Hematopoietic multipotent progenitor cell treated with erythropoietin and hydrocortisone succinate and interleukin-3 and kit ligand, for 6 days (in vitro differentiated cells): ENCODE measurements around the gene AKT1S1.
"Not testable (repeated sequence)": the region's sequence is repeated elsewhere in the genome, so short reads cannot be mapped to it uniquely, and the experiment has no call there.

Source experiments
- DNase-seq: peaks from one replicate; pipeline ENCODE4 v3.0.0-alpha.2; 2015

Gene AKT1S1

DNA sequence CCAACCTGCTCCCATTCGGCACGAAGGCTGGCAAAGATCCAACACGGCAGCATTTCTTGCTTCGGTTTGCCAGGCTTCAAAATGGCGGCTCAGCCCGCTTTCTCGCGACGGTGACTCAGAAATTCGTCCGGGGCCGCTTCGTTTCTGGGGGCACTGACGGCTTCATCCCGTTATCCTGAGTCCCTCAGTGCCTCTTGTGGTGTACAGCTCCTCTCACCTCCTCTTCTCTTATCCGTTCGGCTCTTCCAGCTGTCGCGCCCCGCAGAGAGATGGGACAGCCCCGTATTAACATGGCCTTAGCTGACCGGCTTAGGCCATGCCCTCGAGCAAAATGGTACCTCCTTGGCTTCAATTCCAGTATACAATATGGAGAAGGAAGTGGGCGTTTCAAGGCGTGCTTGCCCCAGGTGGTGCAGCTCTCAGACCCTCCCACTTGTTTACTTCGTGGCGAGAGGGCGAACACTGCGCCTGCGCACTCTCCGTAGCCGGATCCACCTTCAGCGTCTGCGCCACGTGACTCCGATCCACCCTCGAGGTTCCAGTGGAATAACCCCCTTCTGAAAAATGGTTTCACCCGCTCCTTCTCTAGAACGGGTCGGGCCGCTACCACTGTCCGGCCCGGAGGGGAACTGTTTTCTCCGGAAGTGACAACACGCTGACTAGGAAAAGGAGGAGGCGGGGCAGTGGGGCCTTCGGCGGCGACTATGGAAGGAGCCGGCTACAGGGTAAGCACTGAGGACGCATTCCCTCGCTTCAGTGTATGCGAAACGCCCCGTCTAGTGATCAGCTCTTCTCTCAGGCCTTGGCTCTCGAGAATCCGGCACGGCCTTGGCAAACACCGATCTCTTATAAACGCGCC lies at the start of gene AKT1S1, which contains the start of gene TBC1D17:
AKT1S1 (minus strand) TSS at position 336 of the 859 bp plus-strand sequence. CDS start 4,060 bp downstream, outside the sequence.
TBC1D17 (plus strand) TSS at position 683 of the 859 bp plus-strand sequence; CDS start at position 705, 22 bp downstream.
- peak; percentile 100 for DNase-seq

DNA sequence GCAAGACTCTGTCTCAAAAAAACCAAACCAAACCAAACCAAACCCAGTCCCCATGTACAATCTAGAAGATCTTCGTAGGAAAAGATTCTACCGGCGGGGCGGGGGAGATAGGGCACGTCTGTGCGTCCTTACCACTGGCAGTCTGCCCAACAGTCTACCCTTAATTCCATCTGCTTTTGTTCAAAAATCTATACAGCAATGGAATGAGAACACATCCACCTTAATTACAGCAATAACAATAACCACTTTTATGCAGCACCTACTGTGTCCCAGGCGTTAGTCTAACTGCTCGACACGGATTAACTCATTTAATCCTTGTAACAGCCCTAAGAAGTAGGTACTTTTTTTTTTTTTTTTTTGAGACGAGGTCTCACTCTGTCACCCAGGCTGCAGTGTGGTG lies 49.4 kb upstream of the AKT1S1 start:
- DNase-seq: peak; percentile 57

- DNase-seq: no peak
Measured at GRCh38 chr19:49925486-49925885, 48.3 kb upstream of the AKT1S1 start.

DNA sequence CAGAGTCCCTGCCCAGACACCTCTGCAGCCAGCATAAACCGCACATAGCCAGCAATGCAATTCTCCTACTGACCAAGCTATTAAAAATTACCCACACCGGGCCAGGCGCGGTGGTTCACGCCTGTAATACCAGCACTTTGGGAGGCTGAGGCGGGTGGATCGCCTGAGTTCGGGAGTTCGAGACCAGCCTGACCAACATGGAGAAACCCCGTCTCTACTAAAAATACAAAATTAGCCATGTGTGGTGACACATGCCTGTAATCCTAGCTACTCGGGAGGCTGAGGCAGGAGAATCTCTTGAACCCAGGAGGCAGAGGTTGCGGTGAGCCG lies 47.7 kb upstream of the AKT1S1 start:
- not testable (repeated sequence) for DNase-seq

- no peak for DNase-seq
Measured at GRCh38 chr19:49924004-49924880, 47.1 kb upstream of the AKT1S1 start.

DNA sequence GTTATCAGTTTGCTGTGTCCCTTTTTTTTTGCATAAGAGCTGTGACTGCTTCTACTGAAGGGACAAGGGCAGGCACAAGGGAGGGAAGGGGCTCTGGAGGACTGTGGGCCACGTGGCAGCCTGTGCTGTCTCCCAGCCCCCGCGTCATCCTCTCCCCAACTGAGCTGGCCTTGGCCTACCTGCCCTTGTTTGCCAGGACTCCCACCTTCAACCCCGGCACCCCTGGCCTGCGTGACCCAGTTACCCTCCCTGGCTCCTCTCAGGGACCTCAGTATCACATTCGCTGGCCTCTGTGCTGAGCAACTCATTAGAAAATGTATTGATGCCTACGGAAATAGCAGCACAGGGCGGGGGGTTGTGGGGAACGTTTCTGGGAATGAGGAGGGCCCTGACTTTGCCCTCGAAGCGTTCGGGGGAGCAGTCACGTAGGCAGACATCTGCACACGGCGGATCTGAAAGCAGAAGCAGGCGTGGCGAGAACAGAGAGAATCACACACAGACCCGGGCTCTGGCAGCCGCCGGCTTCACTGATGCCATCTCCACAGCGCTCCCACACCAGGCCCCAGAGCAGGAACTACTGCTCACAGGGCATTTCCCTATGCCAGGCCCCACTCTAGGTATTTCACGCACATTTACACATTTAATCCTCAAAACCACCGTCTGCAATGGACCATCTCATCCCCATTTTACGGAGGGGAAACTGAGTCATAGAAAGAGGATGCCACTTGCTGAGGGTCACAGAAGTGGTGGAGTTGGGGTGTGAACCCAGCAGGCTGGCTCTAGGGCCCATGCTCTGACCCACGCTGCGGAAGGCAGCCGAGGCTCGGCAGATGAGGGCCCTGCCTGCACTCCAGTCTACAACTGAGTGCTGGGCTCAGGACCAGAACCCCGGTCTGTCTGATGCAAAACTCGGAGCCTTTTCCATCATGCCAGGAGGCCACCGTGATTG lies 46.2 kb upstream of the AKT1S1 start:
- no peak for DNase-seq

- no peak for DNase-seq
Measured at GRCh38 chr19:49921871-49922795, 45.0 kb upstream of the AKT1S1 start.

DNA sequence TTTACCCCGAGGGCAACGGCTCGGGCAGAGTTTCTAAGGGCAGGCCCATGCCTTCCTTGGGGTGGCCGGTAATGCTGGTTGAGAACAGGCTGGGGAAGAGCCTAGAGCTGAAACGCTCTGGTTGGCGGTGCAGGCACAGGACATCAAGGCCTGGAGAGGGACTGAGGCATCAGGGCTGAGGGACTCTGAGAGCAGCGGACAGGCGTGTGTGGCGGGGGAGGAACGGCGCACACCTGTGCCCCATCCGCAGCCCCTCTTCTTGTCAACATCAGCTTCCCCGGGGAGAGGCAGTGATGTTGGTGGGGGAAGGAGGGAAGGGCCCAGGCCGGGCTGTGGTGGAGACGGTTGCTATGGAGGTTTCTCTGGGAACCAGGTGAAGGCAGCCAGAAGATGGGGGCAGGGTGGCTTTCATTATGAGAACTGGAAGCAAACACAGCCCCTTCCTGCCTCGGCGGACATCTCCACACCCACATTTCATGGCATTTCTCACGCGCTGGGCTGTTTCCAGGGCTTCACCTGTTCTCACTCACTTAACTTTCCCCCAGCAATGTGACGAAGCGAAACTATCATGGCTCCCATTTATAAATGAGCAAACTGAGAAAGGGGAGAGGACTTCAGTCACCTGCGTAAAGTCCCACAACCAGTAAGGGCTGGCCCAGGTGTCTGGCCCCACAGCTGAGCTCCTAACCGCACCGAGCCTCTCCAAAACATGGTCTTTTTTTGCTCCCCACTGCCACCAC lies 43.6 kb upstream of the AKT1S1 start:
- DNase-seq: no peak

- no peak for DNase-seq
Measured at GRCh38 chr19:49918089-49918488, 40.9 kb upstream of the AKT1S1 start.

- no peak for DNase-seq
Measured at GRCh38 chr19:49916839-49917733, 39.9 kb upstream of the AKT1S1 start.

GRCh38 chr19:49915271-49915670 lies 38.1 kb upstream of the AKT1S1 start:
- no peak for DNase-seq

DNA sequence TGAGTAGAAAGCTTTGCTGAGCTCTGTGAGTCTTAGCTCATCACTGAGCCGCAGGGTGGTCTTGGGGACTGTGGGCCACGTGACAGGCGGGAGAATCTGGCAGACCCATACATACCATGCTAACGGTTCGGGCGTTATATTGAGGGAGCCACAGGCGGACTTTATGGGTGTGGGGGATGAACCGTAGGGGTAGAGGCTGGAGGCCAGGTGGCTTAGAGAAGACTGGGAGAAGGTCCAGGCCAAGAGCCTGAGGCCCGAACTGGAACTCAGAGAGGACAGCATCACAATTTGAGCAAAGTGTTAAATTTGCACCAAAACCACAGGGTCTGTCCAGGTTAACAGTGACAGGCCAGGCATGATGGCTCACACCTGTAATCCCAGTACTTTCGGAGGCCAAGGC lies 36.6 kb upstream of the AKT1S1 start:
- DNase-seq: no peak

GRCh38 chr19:49912965-49913685 lies 36.0 kb upstream of the AKT1S1 start:
- DNase-seq: no peak

- no peak for DNase-seq
Measured at GRCh38 chr19:49911381-49912145, 34.4 kb upstream of the AKT1S1 start.

- no peak for DNase-seq
Measured at GRCh38 chr19:49910179-49910578, 33.0 kb upstream of the AKT1S1 start.

- no peak for DNase-seq
Measured at GRCh38 chr19:49908480-49909420, 31.6 kb upstream of the AKT1S1 start.
